ENCODE measurements around the gene ATF7. TPM values are rescaled to one million over a fixed set of nuclear protein-coding genes. Genes with fewer than 3 reads are reported as not detected.
A peak's percentile ranks its signal among the peaks of the same experiment; 100 is the strongest.

The ATF7 gene
- total RNA-seq, 1 donor from 2014 or later: 8.0 TPM

GRCh38 chr12:53523131-53523530, 103.1 kb downstream of the ATF7 start:
- no peak for DNase-seq

- DNase-seq: no peak
Observed at GRCh38 chr12:53518381-53518780, 107.8 kb downstream of the ATF7 start.

GRCh38 chr12:53516758-53517455, 109.3 kb downstream of the ATF7 start:
- DNase-seq: no peak

- DNase-seq: no peak
Observed at GRCh38 chr12:53515291-53515680, 110.9 kb downstream of the ATF7 start.

GRCh38 chr12:53514628-53515290, 111.4 kb downstream of the ATF7 start:
- no peak for DNase-seq

- DNase-seq: no peak
Observed at GRCh38 chr12:53513712-53514410, 112.3 kb downstream of the ATF7 start.

- DNase-seq: no peak
Observed at GRCh38 chr12:53510181-53510812, 115.9 kb downstream of the ATF7 start.

GRCh38 chr12:53508534-53509170, 117.5 kb downstream of the ATF7 start:
- DNase-seq: peak; percentile 70

- DNase-seq: no peak
Observed at GRCh38 chr12:53507603-53507885, 118.6 kb downstream of the ATF7 start.

GRCh38 chr12:53506881-53507602, 119.1 kb downstream of the ATF7 start, which contains the start of gene NPFF:
Gene NPFF (minus strand): TSS chr12:53507484. CDS start chr12:53507474, 10 bp downstream.
- no peak for DNase-seq

GRCh38 chr12:53506450-53506785, 119.8 kb downstream of the ATF7 start:
- no peak for DNase-seq

- no peak for DNase-seq
Observed at GRCh38 chr12:53505555-53506449, 120.4 kb downstream of the ATF7 start.

- DNase-seq: peak; percentile 46
Observed at GRCh38 chr12:53505086-53505485, 121.1 kb downstream of the ATF7 start.

- DNase-seq: no peak
Observed at GRCh38 chr12:53504004-53504920, 121.9 kb downstream of the ATF7 start.

- DNase-seq: no peak
Observed at GRCh38 chr12:53502983-53503728, 123.0 kb downstream of the ATF7 start.

GRCh38 chr12:53502331-53502730, 123.9 kb downstream of the ATF7 start:
- DNase-seq: no peak

- DNase-seq: no peak
Observed at GRCh38 chr12:53501615-53502181, 124.5 kb downstream of the ATF7 start.

GRCh38 chr12:53500776-53501614, 125.2 kb downstream of the ATF7 start, which contains the start of gene TARBP2:
Gene TARBP2 (plus strand): TSS chr12:53501283. CDS start chr12:53501409, 126 bp downstream.
- peak; percentile 98 for DNase-seq
